Central memory CD8-positive, alpha-beta T cell (primary cell): ENCODE data around the gene ARX.
A peak's percentile ranks its signal among the peaks of the same experiment; 100 is the strongest.

Experiments used
- ATAC-seq: fragments of 150-1000 bp; cut with Tn5 transposase; replicated peaks from 2 replicates; pipeline ENCODE4 v1.10.0; 2022; ENCODE audit warnings: mild to moderate bottlenecking, moderate FRiP score, moderate number of reproducible peaks; ENCODE audit not compliant: poor library complexity, severe bottlenecking; ENCODE audit errors: extremely low read depth
- DNase-seq, 2 donors: peaks; one replicate each; pipeline ENCODE4 v3.0.0; 2021; ENCODE audit warnings: low spot score in 2 of 2
- H3K27ac Mint-ChIP-seq: one replicate; pipeline ENCODE4 v1.8.0; 2022; ENCODE audit warnings: low read depth, mild to moderate bottlenecking, moderate library complexity, mixed read lengths
- H3K27me3 Mint-ChIP-seq: one replicate; pipeline ENCODE4 v1.8.0; 2022; ENCODE audit warnings: mixed read lengths
- H3K36me3 Mint-ChIP-seq: one replicate; pipeline ENCODE4 v1.8.0; 2022; ENCODE audit warnings: mild to moderate bottlenecking, moderate library complexity, mixed read lengths; ENCODE audit not compliant: insufficient read depth
- H3K4me1 Mint-ChIP-seq: one replicate; pipeline ENCODE4 v1.8.0; 2022; ENCODE audit warnings: mixed read lengths
- H3K4me3 Mint-ChIP-seq: one replicate; pipeline ENCODE4 v1.8.0; 2022; ENCODE audit warnings: mild to moderate bottlenecking, moderate library complexity, mixed read lengths
- H3K9me3 Mint-ChIP-seq: one replicate; pipeline ENCODE4 v1.8.0; 2022; ENCODE audit warnings: mixed read lengths

The ARX gene

GRCh38 chrX:25023908-25024307 lies 8.1 kb upstream of the ARX start:
- no peak for ATAC-seq
- H3K4me1 Mint-ChIP-seq = peaks cover 16% of the 10 kb centered on the region
- no peak overlapping the region for H3K27ac Mint-ChIP-seq
- peaks cover 67% of the 10 kb centered on the region for H3K27me3 Mint-ChIP-seq
- H3K9me3 Mint-ChIP-seq = no peaks in the 10 kb centered on the region
- H3K36me3 Mint-ChIP-seq = no peaks in the 10 kb centered on the region
- DNase-seq = no peak
- no peak overlapping the region for H3K4me3 Mint-ChIP-seq

GRCh38 chrX:25022499-25023325 lies 6.9 kb upstream of the ARX start:
- Mint-ChIP-seq H3K4me1 (peaks cover 16% of the 10 kb centered on the region), H3K36me3 (no peaks in the 10 kb centered on the region), H3K27ac (no peak overlapping the region), H3K27me3 (peaks cover 71% of the 10 kb centered on the region), H3K9me3 (no peaks in the 10 kb centered on the region), H3K4me3 (no peak overlapping the region)
- DNase-seq = no peak
- no peak for ATAC-seq

GRCh38 chrX:25020905-25021449 lies 5.2 kb upstream of the ARX start:
- peak in 1 of 2 donors; percentile 16 for DNase-seq

GRCh38 chrX:25020391-25020904 lies 4.7 kb upstream of the ARX start:
- ATAC-seq (no peak), DNase-seq (no peak)
- Mint-ChIP-seq H3K9me3 (no peaks in the 10 kb centered on the region), H3K36me3 (no peaks in the 10 kb centered on the region), H3K27ac (no peak overlapping the region), H3K4me1 (peaks cover 16% of the 10 kb centered on the region), H3K27me3 (peaks cover 81% of the 10 kb centered on the region), H3K4me3 (peak overlapping the region; percentile 45)

More at GRCh38 chrX:25020905-25021449, 5.2 kb upstream of the ARX start:
- Mint-ChIP-seq H3K9me3 (no peaks in the 10 kb centered on the region), H3K4me1 (peaks cover 16% of the 10 kb centered on the region), H3K27ac (no peak overlapping the region), H3K27me3 (peaks cover 78% of the 10 kb centered on the region), H3K4me3 (peak overlapping the region; percentile 53), H3K36me3 (no peaks in the 10 kb centered on the region)
- peak; percentile 52 for ATAC-seq

GRCh38 chrX:25019707-25020390 lies 4.1 kb upstream of the ARX start:
- peaks cover 16% of the 10 kb centered on the region for H3K4me1 Mint-ChIP-seq
- no peaks in the 10 kb centered on the region for H3K9me3 Mint-ChIP-seq
- DNase-seq = no peak
- no peak for ATAC-seq
- H3K27ac Mint-ChIP-seq = no peak overlapping the region
- peak overlapping the region; percentile 45 for H3K4me3 Mint-ChIP-seq
- H3K27me3 Mint-ChIP-seq = peaks cover 76% of the 10 kb centered on the region
- no peaks in the 10 kb centered on the region for H3K36me3 Mint-ChIP-seq

GRCh38 chrX:25018682-25019081 lies 2.9 kb upstream of the ARX start:
- Mint-ChIP-seq H3K4me3 (no peak overlapping the region), H3K27me3 (peaks cover 74% of the 10 kb centered on the region), H3K4me1 (peaks cover 22% of the 10 kb centered on the region), H3K36me3 (no peaks in the 10 kb centered on the region), H3K27ac (no peak overlapping the region), H3K9me3 (no peaks in the 10 kb centered on the region)
- ATAC-seq = no peak
- no peak for DNase-seq

GRCh38 chrX:25017667-25018247 lies 2.0 kb upstream of the ARX start:
- peaks cover 68% of the 10 kb centered on the region for H3K27me3 Mint-ChIP-seq
- peaks cover 23% of the 10 kb centered on the region for H3K4me1 Mint-ChIP-seq
- DNase-seq (no peak), ATAC-seq (no peak)
- no peak overlapping the region for H3K27ac Mint-ChIP-seq
- H3K4me3 Mint-ChIP-seq = no peak overlapping the region
- peaks cover 2% of the 10 kb centered on the region for H3K36me3 Mint-ChIP-seq
- no peaks in the 10 kb centered on the region for H3K9me3 Mint-ChIP-seq

- H3K4me3 Mint-ChIP-seq = peak overlapping the region; percentile 31
- peaks cover 18% of the 10 kb centered on the region for H3K4me1 Mint-ChIP-seq
- no peak for ATAC-seq
- no peaks in the 10 kb centered on the region for H3K9me3 Mint-ChIP-seq
- peaks cover 2% of the 10 kb centered on the region for H3K36me3 Mint-ChIP-seq
- H3K27ac Mint-ChIP-seq = no peak overlapping the region
- no peak for DNase-seq
- peaks cover 64% of the 10 kb centered on the region for H3K27me3 Mint-ChIP-seq
Observed at GRCh38 chrX:25016938-25017598, 1.3 kb upstream of the ARX start.

- Mint-ChIP-seq H3K36me3 (peaks cover 3% of the 10 kb centered on the region), H3K4me3 (peak overlapping the region; percentile 31), H3K9me3 (no peaks in the 10 kb centered on the region), H3K4me1 (peaks cover 11% of the 10 kb centered on the region), H3K27ac (no peak overlapping the region), H3K27me3 (peaks cover 64% of the 10 kb centered on the region)
- no peak for ATAC-seq
- DNase-seq = no peak
Observed at GRCh38 chrX:25016361-25016671, 551 bp upstream of the ARX start.

- DNase-seq (no peak), ATAC-seq (no peak)
- peak overlapping the region; percentile 85 for H3K27ac Mint-ChIP-seq
- H3K4me1 Mint-ChIP-seq = peaks cover 7% of the 10 kb centered on the region
- peaks cover 3% of the 10 kb centered on the region for H3K36me3 Mint-ChIP-seq
- no peaks in the 10 kb centered on the region for H3K9me3 Mint-ChIP-seq
- peak overlapping the region; percentile 80 for H3K4me3 Mint-ChIP-seq
- peaks cover 72% of the 10 kb centered on the region for H3K27me3 Mint-ChIP-seq
Observed at GRCh38 chrX:25014366-25014838, 1.4 kb downstream of the ARX start.

- Mint-ChIP-seq H3K4me1 (peaks cover 7% of the 10 kb centered on the region), H3K9me3 (no peaks in the 10 kb centered on the region), H3K36me3 (peaks cover 3% of the 10 kb centered on the region), H3K4me3 (peak overlapping the region; percentile 80), H3K27me3 (peaks cover 70% of the 10 kb centered on the region), H3K27ac (peak overlapping the region; percentile 85)
- DNase-seq (no peak), ATAC-seq (no peak)
Observed at GRCh38 chrX:25013632-25014365, 2.0 kb downstream of the ARX start.
